GM12878 (cell line): Measurements from ENCODE around the gene SNX32. TPM values are rescaled to one million over a fixed set of nuclear protein-coding genes. Genes with fewer than 3 reads are reported as not detected.

ENCODE experiments used
- ATAC-seq: fragments of 200-7000 bp; cut with Tn5 transposase; 3 replicates; pipeline ENCODE4 v1.9.1; 2020; ENCODE audit warnings: mild to moderate bottlenecking, moderate library complexity
- BruUV-seq: library from RNA; stranded (reverse); fragments of 400-500 nt; replicated peaks from 2 replicates; lab custom pipeline; 2021; lab: Mats Ljungman, UMichigan
- CTCF ChIA-PET: fragments of 300-600 bp; sonication (Branson Sonifier 250); formaldehyde crosslinking; extraction: SDS; loops from one replicate; lab custom pipeline; 2021; ENCODE audit warnings: inconsistent platforms; lab: Yijun Ruan, JAX
- POLR2A ChIA-PET: fragments of 350-600 bp; formaldehyde crosslinking; extraction: SDS; loops from one replicate; lab custom pipeline; 2021; ENCODE audit warnings: inconsistent platforms; lab: Charles Lee
- RAD21 ChIA-PET: fragments of 300-600 bp; sonication (Branson Sonifier 250); formaldehyde crosslinking; loops from one replicate; lab custom pipeline; 2023; ENCODE audit warnings: antibody characterized with exemption; ENCODE audit not compliant: unreplicated experiment; lab: Charles Lee
- SMC1A ChIA-PET: fragments of 300-600 bp; sonication (Branson Sonifier 250); formaldehyde crosslinking; loops from one replicate; lab custom pipeline; 2023; ENCODE audit not compliant: unreplicated experiment, uncharacterized antibody; lab: Charles Lee
- DNase-seq: peaks from one replicate; pipeline ENCODE4 v3.0.0-alpha.2; 2011; ENCODE audit warnings: low read depth, low spot score
- FAIRE-seq: peaks from 3 replicates; lab custom pipeline; 2011; peaks lifted over from hg19 to GRCh38; lab: Jason Lieb, UNC
- H2AFZ ChIP-seq: 2 replicates; pipeline ENCODE4 v1.6.0; 2011; ENCODE audit warnings: low read depth, low read length, control low read depth; ENCODE audit not compliant: control insufficient read depth
- H3K27ac ChIP-seq: 2 replicates; pipeline ENCODE4 v1.5.1; 2011; ENCODE audit warnings: control low read depth; ENCODE audit not compliant: control insufficient read depth, insufficient read depth
- H3K27me3 ChIP-seq, 2 experiments: replicated peaks in 1 of 2; 2 replicates each; pipeline versions ENCODE4 v1.6.0 to v1.6.1; 2011; ENCODE audit warnings: low read length in 1 of 2; ENCODE audit not compliant: control insufficient read depth in 2 of 2, insufficient read depth in 2 of 2
- H3K36me3 ChIP-seq, 2 experiments: 2 replicates each; pipeline ENCODE4 v1.5.1; 2011; ENCODE audit warnings: low read length in 1 of 2; ENCODE audit not compliant: control insufficient read depth in 2 of 2, insufficient read depth in 2 of 2
- H3K4me1 ChIP-seq: 2 replicates; pipeline ENCODE4 v1.6.1; 2011; ENCODE audit warnings: mild to moderate bottlenecking, low read length, moderate library complexity, mixed read lengths; ENCODE audit not compliant: control insufficient read depth, insufficient read depth
- H3K4me2 ChIP-seq: 2 replicates; pipeline ENCODE4 v1.6.0; 2011; ENCODE audit warnings: control low read depth; ENCODE audit not compliant: control insufficient read depth, insufficient read depth
- H3K4me3 ChIP-seq: fragments of 200-600 bp; sonication (generic); 2 replicates; pipeline ENCODE4 v1.5.1; 2016
- H3K79me2 ChIP-seq: 2 replicates; pipeline ENCODE4 v1.6.0; 2011; ENCODE audit warnings: low read length; ENCODE audit not compliant: control insufficient read depth, insufficient read depth
- H3K9ac ChIP-seq: 2 replicates; pipeline ENCODE4 v1.8.0; 2011; ENCODE audit warnings: low read length, control low read depth, mixed read lengths; ENCODE audit not compliant: control insufficient read depth, insufficient read depth
- H3K9me3 ChIP-seq: replicated peaks from 3 replicates; pipeline ENCODE4 v1.5.1; 2011; ENCODE audit warnings: mild to moderate bottlenecking, low read length; ENCODE audit not compliant: control insufficient read depth, insufficient read depth
- H4K20me1 ChIP-seq: 2 replicates; pipeline ENCODE4 v1.6.0; 2011; ENCODE audit not compliant: control insufficient read depth, insufficient read depth
- CBFB ChIP-seq: IDR thresholded peaks from 2 replicates; pipeline ENCODE4 v1.6.1; 2016; ENCODE audit warnings: antibody characterized with exemption, low read depth
- PAX5 ChIP-seq: IDR thresholded peaks from 2 replicates; pipeline ENCODE4 v1.6.1; 2011; ENCODE audit warnings: low read depth, low read length, borderline replicate concordance
- TCF3 ChIP-seq: IDR thresholded peaks from 2 replicates; pipeline ENCODE4 v1.6.1; 2012; ENCODE audit warnings: low read depth, mild to moderate bottlenecking, low read length, borderline replicate concordance; ENCODE audit not compliant: insufficient read depth
- WGBS: methylation state at CpG from one replicate; pipeline ENCODE4 v1.1.6; 2016; ENCODE audit warnings: low lambda C conversion rate; ENCODE audit not compliant: insufficient replicate concordance, insufficient coverage; ENCODE audit errors: missing lambda C conversion rate; 5-methylcytosine and 5-hydroxymethylcytosine counted together
- in situ Hi-C: fragments of 300-500 bp; cut with MboI; formaldehyde crosslinking; loops from 9 replicates; pipeline ENCODE4 v1.14.3; 2018; ENCODE audit warnings: mixed read lengths
- intact Hi-C: fragments of 100-400 bp; cut with micrococcal nuclease; formaldehyde crosslinking; loops from one replicate; pipeline ENCODE4 v1.14.2; 2022; ENCODE audit not compliant: unreplicated experiment
- polyA plus RNA-seq, 11 experiments: library from polyadenylated mRNA; depleted of rRNA in 4 of 11; unstranded in 6 of 11; stranded (reverse) in 5 of 11; fragments of >200 nt; fragmentation: Nextera tagmentation in 4 of 11; fragmentation: Illumina TruSeq in 1 of 11; extraction: Ambion mirVana in 4 of 11; extraction: Trizol in 1 of 11; gene quantifications; 1 replicate in 1 of 11; 2 replicates in 10 of 11; pipeline versions ENCODE4 v1.2.1 to v1.2.3, GENCODE V29; 2011 to 2016; ENCODE audit warnings: inconsistent platforms in 2 of 11, missing spikeins in 2 of 11, low read depth in 1 of 11
- total RNA-seq, 4 experiments: library from RNA; depleted of rRNA in 3 of 4; stranded (reverse); fragments of >200 nt in 3 of 4; fragmentation: Illumina TruSeq in 1 of 4; extraction: Trizol in 1 of 4; gene quantifications; 2 replicates each; pipeline versions ENCODE4 v1.2.1 to v1.2.3, GENCODE V29; 2013 to 2021
- TF ChIP-seq, protein P1 (sequence below): fragments of 450-650 bp; IDR thresholded peaks from 2 replicates; pipeline ENCODE4 v1.6.1; 2017; ENCODE audit warnings: antibody characterized with exemption, mild to moderate bottlenecking, moderate library complexity
- TF ChIP-seq, protein P2 (sequence below): fragments of 450-650 bp; IDR thresholded peaks from 2 replicates; pipeline ENCODE4 v1.6.1; 2017; ENCODE audit warnings: borderline replicate concordance
- TF ChIP-seq, protein P3 (sequence below): fragments of 450-650 bp; IDR thresholded peaks from 2 replicates; pipeline ENCODE4 v1.6.1; 2016; ENCODE audit warnings: mild to moderate bottlenecking, moderate library complexity, borderline replicate concordance
- TF ChIP-seq, protein P4 (sequence below): fragments of 450-650 bp; IDR thresholded peaks from 2 replicates; pipeline ENCODE4 v1.6.1; 2017; ENCODE audit warnings: mild to moderate bottlenecking, low read depth, inconsistent platforms; ENCODE audit not compliant: poor library complexity, severe bottlenecking

Gene SNX32
- total and polyA plus RNA-seq, 10 of the 15 experiments (the other 5 are each of a cell fraction or from before 2014, with no cell fraction given) = 0.04 to 1.5 (median 0.11) TPM; not detected in 1

DNA sequence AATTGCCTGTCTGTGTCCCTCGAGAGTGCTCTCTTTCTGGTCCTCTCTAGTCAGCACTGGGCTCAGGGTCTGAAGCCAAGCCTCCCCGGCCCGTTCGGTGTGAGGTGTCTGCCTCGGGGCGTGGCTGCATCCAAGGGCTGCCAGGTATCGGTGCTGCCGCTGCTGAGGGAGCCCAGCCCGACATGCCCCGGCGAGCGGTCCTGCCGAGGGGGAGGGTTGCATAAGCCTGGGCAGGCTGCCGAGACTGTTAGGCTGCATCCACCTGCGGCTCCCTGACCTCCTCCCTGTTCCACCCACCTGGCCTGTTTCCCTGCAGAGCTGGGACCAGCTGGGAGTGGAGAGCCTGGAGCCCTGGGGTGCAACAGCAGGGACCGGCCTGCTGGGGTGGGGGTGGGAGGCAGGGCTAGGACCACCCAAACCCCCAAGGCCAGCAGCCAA, 40.6 kb upstream of the SNX32 start:
- Histone ChIP-seq H3K79me2 (no peaks in the 10 kb centered on the region), H3K9me3 (no peaks in the 10 kb centered on the region), H4K20me1 (no peaks in the 10 kb centered on the region), H3K4me2 (no peak overlapping the region), H3K36me3 (no peaks in the 10 kb centered on the region), H3K4me1 (peaks cover 24% of the 10 kb centered on the region), H2AFZ (no peak overlapping the region), H3K27ac (no peak overlapping the region), H3K27me3 (no peaks in the 10 kb centered on the region; a peak in 2 of 4 replicates), H3K4me3 (no peak overlapping the region), H3K9ac (no peak overlapping the region)
- ChIA-PET POLR2A (interaction anchor here (0.6 to 5.8 kb wide), 8 partner anchors 8 to 85 kb away, joined by 3 to 27 read pairs (median 4); partner anchors contain the start of gene AP5B1), CTCF (interaction anchor here (0.7 to 5.9 kb wide), 6 partner anchors 9 to 152 kb away, joined by 3 to 62 read pairs (median 11); partner anchors contain the start of genes AP5B1 and MUS81), SMC1A (interaction anchor here (1.0 to 1.2 kb wide), 3 partner anchors 19 to 130 kb away, joined by 3 read pairs; partner anchors contain the start of gene RELA), RAD21 (interaction anchor here (1.1 to 1.8 kb wide), 2 partner anchors 9 to 13 kb away, joined by 5 read pairs; partner anchors contain the start of gene AP5B1)
- in situ Hi-C loops (no loop called here), intact Hi-C loops (no loop called here)
- ATAC-seq (no peak), FAIRE-seq (no peak), DNase-seq (no peak)
- BruUV-seq = no TSS peak
- WGBS = 85% methylated on average over 15 of the region's 16 CpGs
- no peak for TF ChIP-seq TCF3
- TF ChIP-seq, protein P1, sequence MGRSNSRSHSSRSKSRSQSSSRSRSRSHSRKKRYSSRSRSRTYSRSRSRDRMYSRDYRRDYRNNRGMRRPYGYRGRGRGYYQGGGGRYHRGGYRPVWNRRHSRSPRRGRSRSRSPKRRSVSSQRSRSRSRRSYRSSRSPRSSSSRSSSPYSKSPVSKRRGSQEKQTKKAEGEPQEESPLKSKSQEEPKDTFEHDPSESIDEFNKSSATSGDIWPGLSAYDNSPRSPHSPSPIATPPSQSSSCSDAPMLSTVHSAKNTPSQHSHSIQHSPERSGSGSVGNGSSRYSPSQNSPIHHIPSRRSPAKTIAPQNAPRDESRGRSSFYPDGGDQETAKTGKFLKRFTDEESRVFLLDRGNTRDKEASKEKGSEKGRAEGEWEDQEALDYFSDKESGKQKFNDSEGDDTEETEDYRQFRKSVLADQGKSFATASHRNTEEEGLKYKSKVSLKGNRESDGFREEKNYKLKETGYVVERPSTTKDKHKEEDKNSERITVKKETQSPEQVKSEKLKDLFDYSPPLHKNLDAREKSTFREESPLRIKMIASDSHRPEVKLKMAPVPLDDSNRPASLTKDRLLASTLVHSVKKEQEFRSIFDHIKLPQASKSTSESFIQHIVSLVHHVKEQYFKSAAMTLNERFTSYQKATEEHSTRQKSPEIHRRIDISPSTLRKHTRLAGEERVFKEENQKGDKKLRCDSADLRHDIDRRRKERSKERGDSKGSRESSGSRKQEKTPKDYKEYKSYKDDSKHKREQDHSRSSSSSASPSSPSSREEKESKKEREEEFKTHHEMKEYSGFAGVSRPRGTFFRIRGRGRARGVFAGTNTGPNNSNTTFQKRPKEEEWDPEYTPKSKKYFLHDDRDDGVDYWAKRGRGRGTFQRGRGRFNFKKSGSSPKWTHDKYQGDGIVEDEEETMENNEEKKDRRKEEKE = no peak
- TF ChIP-seq, protein P2, sequence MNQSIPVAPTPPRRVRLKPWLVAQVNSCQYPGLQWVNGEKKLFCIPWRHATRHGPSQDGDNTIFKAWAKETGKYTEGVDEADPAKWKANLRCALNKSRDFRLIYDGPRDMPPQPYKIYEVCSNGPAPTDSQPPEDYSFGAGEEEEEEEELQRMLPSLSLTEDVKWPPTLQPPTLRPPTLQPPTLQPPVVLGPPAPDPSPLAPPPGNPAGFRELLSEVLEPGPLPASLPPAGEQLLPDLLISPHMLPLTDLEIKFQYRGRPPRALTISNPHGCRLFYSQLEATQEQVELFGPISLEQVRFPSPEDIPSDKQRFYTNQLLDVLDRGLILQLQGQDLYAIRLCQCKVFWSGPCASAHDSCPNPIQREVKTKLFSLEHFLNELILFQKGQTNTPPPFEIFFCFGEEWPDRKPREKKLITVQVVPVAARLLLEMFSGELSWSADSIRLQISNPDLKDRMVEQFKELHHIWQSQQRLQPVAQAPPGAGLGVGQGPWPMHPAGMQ = no peak
- TF ChIP-seq PAX5 = no peak
- TF ChIP-seq, protein P3, sequence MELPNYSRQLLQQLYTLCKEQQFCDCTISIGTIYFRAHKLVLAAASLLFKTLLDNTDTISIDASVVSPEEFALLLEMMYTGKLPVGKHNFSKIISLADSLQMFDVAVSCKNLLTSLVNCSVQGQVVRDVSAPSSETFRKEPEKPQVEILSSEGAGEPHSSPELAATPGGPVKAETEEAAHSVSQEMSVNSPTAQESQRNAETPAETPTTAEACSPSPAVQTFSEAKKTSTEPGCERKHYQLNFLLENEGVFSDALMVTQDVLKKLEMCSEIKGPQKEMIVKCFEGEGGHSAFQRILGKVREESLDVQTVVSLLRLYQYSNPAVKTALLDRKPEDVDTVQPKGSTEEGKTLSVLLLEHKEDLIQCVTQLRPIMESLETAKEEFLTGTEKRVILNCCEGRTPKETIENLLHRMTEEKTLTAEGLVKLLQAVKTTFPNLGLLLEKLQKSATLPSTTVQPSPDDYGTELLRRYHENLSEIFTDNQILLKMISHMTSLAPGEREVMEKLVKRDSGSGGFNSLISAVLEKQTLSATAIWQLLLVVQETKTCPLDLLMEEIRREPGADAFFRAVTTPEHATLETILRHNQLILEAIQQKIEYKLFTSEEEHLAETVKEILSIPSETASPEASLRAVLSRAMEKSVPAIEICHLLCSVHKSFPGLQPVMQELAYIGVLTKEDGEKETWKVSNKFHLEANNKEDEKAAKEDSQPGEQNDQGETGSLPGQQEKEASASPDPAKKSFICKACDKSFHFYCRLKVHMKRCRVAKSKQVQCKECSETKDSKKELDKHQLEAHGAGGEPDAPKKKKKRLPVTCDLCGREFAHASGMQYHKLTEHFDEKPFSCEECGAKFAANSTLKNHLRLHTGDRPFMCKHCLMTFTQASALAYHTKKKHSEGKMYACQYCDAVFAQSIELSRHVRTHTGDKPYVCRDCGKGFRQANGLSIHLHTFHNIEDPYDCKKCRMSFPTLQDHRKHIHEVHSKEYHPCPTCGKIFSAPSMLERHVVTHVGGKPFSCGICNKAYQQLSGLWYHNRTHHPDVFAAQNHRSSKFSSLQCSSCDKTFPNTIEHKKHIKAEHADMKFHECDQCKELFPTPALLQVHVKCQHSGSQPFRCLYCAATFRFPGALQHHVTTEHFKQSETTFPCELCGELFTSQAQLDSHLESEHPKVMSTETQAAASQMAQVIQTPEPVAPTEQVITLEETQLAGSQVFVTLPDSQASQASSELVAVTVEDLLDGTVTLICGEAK = no peak
- TF ChIP-seq CBFB = no peak
- TF ChIP-seq, protein P4, sequence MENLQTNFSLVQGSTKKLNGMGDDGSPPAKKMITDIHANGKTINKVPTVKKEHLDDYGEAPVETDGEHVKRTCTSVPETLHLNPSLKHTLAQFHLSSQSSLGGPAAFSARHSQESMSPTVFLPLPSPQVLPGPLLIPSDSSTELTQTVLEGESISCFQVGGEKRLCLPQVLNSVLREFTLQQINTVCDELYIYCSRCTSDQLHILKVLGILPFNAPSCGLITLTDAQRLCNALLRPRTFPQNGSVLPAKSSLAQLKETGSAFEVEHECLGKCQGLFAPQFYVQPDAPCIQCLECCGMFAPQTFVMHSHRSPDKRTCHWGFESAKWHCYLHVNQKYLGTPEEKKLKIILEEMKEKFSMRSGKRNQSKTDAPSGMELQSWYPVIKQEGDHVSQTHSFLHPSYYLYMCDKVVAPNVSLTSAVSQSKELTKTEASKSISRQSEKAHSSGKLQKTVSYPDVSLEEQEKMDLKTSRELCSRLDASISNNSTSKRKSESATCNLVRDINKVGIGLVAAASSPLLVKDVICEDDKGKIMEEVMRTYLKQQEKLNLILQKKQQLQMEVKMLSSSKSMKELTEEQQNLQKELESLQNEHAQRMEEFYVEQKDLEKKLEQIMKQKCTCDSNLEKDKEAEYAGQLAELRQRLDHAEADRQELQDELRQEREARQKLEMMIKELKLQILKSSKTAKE = no peak
